Kidney glomerular epithelial cell (primary cell): ENCODE results near the gene ZNRD2.
"Not testable (repeated sequence)": the region's sequence is repeated elsewhere in the genome, so short reads cannot be mapped to it uniquely, and the experiment has no call there.

Experiments
- DNase-seq: peaks from one replicate; lab custom pipeline; 2025; lab: John Stamatoyannopoulos, UW

ZNRD2 gene, protein sequence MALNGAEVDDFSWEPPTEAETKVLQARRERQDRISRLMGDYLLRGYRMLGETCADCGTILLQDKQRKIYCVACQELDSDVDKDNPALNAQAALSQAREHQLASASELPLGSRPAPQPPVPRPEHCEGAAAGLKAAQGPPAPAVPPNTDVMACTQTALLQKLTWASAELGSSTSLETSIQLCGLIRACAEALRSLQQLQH

DNA sequence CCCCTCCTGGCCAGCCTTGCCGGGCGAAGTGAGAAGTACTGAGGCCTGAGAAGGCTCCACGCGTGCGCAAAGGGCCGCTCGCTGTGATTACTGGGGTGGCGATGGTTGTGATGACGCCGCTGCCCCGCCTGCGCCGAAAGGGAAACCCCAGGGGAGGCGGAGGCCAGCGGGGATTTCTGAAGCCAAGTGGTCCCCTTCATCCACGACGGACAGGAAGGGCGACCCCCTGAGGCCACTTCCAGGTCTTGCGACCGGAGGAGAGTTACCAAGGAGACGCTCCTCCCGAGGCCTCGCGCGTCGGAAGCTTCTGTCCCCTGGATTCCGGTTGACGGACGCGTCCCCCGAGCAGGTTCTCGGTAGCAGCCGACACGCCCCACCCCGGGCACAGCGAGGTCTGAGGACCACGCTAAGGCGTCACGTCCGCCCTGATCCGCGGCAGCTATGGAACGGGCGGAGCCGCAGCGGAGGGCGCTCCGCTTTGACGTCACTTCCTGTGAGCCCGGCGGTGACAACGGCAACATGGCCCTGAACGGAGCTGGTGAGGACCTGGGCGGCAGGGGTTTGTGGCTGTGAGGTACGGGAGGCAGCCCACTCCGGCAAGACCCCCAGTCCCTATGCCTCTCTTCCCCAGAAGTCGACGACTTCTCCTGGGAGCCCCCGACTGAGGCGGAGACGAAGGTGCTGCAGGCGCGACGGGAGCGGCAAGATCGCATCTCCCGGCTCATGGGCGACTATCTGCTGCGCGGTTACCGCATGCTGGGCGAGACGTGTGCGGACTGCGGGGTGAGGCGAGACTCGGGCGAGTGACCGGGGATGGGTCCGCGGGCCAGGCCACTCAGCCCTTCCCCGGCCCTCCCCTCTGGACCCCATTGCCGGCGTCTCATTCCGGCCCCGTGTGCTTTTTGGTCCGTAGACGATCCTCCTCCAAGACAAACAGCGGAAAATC is at the start of gene ZNRD2:
Gene ZNRD2 (plus strand): TSS at position 505 of the 946 bp plus-strand sequence. CDS start 15 bp downstream, at position 520.
- no peak for DNase-seq

GRCh38 chr11:65521777-65522521 is 48.3 kb upstream of the ZNRD2 start:
- DNase-seq = not testable (repeated sequence)

GRCh38 chr11:65522718-65523630 is 47.3 kb upstream of the ZNRD2 start:
- not testable (repeated sequence) for DNase-seq

DNA sequence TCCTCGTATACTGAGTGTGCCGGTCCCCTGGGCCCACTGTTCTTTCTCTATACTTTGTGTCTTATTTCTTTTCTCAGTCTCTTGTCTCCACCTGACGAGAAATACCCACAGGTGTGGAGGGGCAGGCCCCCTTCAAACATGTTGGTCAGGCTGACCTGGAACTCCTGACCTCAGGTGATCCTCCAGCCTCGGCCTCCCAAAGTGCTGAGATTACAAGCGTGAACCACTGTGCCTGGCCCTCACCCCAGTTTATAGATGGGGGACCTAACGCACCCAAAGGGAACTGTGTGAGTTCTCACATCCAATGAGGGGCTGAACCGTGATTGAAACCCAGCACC is 46.7 kb upstream of the ZNRD2 start:
- DNase-seq = not testable (repeated sequence)

GRCh38 chr11:65524014-65524740 is 46.1 kb upstream of the ZNRD2 start:
- DNase-seq = no peak

DNA sequence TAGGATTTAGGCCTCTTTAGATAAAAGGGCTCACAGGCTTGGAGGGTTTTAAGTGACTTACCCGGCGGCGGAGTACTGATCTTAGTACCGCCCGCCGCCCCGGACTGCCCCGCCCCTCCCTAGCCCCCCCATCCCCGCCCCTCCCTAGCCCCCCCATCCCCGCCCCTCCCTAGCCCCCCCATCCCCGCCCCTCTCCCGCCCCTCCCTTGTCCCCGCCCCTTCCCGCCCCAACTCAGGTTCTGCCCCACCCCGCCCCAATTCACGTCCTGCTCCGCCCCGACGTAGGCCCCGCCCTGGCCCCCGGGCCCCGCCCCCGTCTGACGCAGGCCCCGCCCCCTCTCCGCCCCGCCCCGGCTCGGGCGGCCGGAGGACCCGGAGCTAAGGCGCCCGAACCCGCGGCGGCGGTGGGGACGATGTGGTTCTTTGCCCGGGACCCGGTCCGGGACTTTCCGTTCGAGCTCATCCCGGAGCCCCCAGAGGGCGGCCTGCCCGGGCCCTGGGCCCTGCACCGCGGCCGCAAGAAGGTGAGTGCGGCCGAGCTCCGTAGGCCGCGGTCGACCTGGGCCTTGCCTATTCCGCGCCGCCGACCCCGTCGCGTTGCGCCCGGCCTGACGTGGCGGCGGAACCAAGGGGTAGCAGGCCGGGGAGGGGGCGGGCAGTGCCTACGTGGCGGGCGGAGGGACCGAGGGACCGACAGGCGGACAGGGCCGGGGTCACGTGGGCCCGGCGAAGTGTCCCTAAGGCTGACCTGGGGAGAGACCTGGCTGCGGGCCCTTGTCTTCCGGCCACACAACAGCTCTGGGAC is 45.3 kb upstream of the ZNRD2 start, which contains the start of gene SCYL1:
Gene SCYL1 (plus strand): TSS at position 343 of the 805 bp plus-strand sequence. CDS start 71 bp downstream, at position 414.
- DNase-seq = no peak

GRCh38 chr11:65525546-65526480 is 44.5 kb upstream of the ZNRD2 start:
- DNase-seq = no peak

DNA sequence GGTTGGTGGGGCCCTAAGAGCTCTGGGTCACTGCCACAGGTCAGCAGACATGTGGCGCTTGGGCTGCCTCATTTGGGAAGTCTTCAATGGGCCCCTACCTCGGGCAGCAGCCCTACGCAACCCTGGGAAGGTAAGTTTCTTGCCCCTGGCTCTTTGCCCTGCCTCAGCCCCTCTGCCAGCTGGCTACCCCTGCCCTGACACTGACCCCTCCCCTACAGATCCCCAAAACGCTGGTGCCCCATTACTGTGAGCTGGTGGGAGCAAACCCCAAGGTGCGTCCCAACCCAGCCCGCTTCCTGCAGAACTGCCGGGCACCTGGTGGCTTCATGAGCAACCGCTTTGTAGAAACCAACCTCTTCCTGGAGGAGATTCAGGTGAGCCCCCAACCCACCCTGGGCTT is 43.5 kb upstream of the ZNRD2 start:
- no peak for DNase-seq

DNA sequence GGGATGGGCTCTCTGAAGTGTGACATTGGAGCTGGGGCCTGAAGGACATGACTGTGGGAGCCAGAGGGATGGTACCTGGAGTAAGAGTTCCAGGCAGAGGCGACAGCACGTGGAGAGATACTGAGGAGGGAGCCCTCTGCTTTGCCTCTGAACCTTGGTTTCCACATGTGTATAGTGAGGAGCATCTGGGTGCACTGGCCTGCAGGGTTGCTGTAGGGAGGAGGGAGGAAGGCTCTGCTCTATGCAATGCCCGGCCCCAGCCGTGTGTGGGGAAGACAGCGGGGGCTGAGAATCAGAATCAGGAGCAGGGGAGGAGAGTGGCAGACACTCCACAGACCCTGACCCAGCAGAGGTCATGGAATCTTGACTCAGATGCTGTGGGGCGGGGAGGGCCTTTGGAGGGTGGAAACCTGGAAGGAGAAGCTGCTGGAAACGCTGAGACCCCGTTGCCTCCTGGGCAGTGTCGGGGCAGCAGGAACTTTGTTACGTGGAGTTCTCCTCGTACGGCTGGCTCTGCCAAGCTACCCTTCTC is 41.4 kb upstream of the ZNRD2 start:
- DNase-seq = no peak

DNA sequence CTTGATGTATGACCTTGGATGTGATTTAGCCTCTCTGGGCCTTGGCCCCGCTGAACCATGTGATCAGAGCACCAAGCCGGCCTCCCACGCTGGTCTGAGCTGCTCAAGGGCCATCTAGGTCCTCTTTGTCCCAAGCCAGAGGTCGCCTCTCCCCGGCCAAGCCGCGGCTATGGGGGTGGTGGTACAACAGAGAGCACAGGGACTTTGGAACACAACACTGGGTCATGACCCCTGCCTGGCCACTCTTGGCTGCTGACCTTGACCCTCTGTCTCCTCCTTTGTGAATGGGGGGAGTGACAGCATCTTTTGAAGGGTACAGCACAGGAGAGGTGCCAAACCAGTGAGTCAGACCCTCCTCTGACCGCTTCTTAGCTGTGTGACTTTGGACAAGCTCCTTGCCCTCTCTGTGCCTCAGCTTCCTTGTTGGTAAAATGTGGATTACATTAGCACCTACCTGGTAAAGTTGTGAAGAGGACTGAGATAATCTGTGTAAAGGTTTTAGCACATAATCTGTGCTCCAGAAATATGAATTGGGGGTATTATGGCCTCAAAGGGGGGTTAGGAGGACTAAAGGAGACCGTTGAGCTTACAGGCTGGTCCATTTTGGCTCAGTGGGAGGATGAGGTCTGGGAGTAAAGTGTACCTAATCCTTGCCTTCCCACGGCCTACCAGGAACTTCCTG is 40.7 kb upstream of the ZNRD2 start:
- no peak for DNase-seq

GRCh38 chr11:65530157-65530496 is 40.1 kb upstream of the ZNRD2 start:
- DNase-seq = no peak

GRCh38 chr11:65532388-65533064 is 37.8 kb upstream of the ZNRD2 start:
- no peak for DNase-seq

GRCh38 chr11:65535102-65535501 is 35.2 kb upstream of the ZNRD2 start:
- DNase-seq = no peak

DNA sequence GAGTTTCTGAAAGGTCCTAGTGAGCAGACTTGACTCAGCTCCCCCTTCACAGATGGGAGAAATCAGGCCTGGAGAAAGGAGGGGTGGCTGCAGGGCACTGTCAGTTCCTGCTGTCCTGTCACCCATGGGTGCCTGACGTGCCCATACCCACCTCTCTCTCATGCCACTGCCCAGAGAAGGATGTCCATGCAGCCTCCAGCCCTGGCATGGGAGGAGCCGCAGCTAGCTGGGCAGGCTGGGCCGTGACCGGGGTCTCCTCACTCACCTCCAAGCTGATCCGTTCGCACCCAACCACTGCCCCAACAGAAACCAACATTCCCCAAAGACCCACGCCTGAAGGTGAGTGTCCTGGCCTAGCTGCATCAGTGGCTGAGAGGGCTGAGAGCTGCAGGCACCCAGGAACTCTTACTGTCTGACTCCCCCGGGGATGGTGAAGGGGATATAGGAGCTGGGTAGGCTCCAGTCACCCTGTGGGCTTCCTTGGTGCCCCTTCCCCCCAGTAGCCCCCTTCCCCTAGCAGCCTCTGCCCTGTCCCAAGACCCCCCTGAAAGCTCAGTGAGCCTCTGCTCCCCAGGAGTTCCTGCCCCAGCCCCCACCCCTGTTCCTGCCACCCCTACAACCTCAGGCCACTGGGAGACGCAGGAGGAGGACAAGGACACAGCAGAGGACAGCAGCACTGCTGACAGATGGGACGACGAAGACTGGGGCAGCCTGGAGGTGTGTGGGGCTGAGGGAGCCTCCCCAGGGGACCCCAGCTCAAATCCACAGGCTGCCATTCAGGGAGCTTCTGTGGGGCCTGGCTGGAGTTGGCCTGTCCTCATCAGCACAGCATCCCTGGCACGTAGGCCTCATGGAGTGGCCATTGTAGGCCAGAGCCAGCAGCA is 33.6 kb upstream of the ZNRD2 start:
- DNase-seq = no peak

DNA sequence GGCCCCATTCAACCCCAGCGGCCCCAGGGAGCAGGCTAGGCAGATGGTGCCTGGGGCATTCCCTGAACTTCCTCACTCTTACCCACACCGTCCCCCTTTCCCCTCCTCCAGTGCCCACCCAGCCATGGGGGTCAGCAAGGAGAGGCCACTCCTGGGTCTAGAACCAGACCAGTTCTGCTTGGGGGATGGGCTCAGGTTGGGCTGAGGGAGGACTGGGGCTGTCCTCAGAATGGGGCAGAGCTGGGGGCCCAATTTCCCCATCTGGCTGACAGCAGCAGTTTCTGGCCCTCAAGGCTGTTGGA is 33.0 kb upstream of the ZNRD2 start:
- no peak for DNase-seq

DNA sequence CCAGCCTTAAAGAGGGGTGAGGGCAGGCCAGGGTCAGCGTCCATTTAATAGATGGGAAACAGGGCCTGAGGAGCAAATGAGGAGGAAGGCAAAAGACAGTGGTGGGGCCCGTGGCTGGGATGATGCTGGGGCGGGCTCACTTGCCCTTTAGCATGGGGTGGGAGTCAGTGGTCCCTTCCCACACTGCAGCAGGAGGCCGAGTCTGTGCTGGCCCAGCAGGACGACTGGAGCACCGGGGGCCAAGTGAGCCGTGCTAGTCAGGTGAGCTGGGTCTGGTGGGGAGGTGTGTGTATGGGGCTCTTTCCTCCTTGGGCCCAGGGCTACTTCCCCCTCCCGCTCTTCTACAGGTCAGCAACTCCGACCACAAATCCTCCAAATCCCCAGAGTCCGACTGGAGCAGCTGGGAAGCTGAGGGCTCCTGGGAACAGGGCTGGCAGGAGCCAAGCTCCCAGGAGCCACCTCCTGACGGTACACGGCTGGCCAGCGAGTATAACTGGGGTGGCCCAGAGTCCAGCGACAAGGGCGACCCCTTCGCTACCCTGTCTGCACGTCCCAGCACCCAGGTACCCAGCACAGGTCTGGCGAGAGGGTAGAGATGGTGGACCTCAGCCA is 32.6 kb upstream of the ZNRD2 start:
- DNase-seq = no peak
